ENCODE results near the gene RSBN1.
"Not testable (repeated sequence)": the region's sequence is repeated elsewhere in the genome, so short reads cannot be mapped to it uniquely, and the experiment has no call there.

Gene RSBN1
- 81.4 to 123 (median 104) reads per million in 4 experiments for total RNA-seq

GRCh38 chr1:113811888-113812660, at the start of gene RSBN1:
Gene RSBN1, minus strand, starts transcription at chr1:113812476. Its CDS starts 64 bp downstream, at chr1:113812412.
- DNase-seq, result peak; percentile 96

DNA sequence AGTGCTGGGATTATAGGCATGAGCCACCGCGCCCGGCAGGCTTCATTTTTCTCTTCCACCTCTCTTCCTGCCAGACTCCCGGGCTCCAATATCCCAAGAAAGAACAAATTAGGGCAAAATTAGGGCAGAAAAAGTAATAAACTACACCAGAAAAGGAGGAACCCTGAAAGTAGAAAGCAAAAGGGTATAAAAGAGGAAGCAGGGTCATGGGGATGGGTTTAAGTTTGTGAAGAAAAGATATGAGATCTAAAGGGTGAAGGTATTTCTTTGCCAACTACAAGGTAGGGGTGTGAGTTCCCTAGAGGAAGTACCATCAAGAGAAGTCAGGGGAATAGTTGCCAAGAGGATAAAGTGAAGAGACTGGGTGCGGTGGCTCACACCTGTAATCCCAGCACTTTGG, 49.4 kb upstream of the RSBN1 start:
- no peak for DNase-seq

- no peak for DNase-seq
Measured at GRCh38 chr1:113860891-113861290, 48.6 kb upstream of the RSBN1 start.

DNA sequence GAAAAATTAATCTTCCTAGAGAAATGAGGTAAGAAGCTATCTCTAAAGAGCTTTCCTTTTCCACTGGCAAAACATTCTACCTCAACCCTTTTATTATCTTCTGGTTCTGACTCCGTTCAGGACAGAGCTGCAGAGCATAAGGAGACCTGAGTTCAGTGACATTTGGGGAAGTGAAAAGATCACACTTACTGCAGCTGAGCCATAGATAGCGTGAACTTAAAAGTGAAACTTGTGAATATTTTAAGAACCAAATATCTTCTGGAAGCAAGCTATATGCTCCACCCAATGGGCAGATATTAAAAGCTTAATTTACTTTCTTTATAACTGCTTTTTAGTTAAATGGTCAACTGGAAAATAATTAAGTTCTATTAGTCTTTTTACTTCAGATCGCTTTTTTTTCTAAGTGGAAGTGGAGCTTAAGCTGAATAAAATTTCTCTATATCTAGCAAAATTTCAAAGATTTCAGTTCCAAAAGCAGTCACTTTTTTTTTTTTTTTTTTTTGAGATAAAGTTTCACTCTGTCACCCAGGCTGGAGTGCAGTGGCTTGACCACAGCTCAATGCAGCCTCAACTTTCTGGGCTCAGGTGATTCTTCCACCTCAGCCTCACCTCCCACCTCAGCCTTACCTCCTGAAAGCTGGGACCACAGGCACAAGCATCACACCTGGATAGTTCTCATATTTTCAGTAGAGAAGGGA, 47.4 kb upstream of the RSBN1 start:
- no peak for DNase-seq

- DNase-seq, result no peak
Measured at GRCh38 chr1:113858982-113859381, 46.7 kb upstream of the RSBN1 start.

DNA sequence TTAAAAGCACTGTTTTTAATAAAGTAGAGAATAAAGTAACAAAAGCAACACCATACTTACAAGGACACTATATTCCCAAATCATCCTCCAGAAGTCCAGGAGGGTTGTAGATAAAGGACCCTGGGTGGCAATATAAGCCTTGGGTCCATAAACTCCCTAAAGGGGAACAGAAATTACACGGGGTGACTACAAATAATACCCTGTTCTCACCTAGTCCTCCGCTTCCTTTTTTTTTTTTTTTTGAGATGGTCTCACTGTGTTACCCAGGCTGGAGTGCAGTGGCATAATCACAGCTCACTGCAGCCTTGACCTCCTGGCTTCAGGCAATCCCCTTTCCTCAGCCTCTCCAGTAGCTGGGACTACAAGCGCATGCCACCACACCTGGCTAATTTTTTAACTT, 46.1 kb upstream of the RSBN1 start:
- DNase-seq, result no peak

DNA sequence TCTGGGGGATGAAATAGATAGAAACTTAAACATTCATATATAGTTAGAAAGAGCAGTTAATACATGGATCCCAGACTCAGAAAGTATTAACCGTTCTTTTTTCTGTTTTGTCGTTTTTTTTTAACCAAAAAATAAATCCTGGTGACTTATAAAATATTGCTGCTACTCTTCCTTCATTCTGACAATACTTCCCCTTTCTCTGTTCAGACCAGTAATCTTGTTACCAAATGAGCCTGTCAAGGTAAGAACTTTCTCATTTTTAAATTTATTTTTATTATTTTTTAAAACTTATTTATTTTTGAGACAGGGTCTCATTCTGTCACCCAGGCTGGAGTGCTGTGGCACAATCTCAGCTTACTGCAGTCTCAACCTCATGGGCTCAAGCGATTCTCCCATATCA, 45.5 kb upstream of the RSBN1 start:
- no peak for DNase-seq

- DNase-seq, result no peak
Measured at GRCh38 chr1:113856401-113856790, 44.1 kb upstream of the RSBN1 start.

- DNase-seq, result no peak
Measured at GRCh38 chr1:113855630-113856400, 43.5 kb upstream of the RSBN1 start.

DNA sequence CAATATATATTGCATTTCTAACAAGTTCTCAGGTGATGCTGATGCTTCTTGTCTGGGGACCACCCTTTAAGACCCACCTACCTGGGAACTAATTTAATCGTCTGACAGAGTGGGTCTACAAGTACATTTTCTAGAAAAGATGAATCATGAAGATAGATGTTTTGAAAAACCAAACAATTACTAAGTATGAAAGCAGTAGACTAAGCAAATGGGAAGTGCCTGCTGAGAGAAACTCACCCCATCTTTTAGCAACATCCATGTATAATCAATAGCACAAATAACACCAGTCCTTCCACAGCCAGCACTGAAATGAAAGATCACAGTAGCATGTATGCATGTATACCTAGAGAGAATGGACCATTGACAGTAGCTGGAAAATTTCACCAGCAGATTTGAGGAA, 42.0 kb upstream of the RSBN1 start:
- no peak for DNase-seq

- DNase-seq, result not testable (repeated sequence)
Measured at GRCh38 chr1:113852694-113853093, 40.4 kb upstream of the RSBN1 start.

GRCh38 chr1:113850127-113850796, 38.0 kb upstream of the RSBN1 start:
- no peak for DNase-seq

GRCh38 chr1:113849072-113849471, 36.8 kb upstream of the RSBN1 start:
- DNase-seq, result no peak

DNA sequence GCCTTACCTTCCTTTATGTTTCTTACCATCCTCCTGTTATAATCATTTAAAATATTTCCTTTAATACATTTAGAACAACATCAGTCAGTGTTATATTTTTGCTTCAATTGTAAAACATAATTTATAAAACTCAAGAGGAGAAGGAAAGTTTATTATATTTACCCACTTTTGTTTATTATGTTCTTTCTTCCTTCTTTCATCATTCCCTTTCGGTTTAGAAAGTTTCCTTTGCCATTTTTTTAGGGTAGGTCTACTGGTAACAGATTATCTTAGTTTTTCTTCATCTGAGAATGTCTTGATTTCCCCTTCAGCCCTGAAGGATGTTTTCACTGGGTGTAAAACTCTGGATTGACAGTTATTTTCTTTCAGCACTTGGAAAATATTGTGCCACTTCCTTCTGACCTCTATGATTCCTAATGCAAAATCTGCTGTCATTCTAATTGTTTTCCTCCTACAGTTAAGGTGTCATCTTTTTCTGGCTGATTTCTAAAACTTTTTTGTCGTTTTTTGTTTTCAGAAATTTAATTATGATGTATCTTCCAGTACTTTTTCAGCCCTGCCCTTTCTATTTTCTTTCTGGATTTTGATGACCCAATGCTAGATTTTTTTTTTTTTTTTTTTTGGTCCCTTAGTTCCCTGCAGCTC, 34.2 kb upstream of the RSBN1 start:
- DNase-seq, result no peak

- no peak for DNase-seq
Measured at GRCh38 chr1:113836534-113836933, 24.3 kb upstream of the RSBN1 start.

DNA sequence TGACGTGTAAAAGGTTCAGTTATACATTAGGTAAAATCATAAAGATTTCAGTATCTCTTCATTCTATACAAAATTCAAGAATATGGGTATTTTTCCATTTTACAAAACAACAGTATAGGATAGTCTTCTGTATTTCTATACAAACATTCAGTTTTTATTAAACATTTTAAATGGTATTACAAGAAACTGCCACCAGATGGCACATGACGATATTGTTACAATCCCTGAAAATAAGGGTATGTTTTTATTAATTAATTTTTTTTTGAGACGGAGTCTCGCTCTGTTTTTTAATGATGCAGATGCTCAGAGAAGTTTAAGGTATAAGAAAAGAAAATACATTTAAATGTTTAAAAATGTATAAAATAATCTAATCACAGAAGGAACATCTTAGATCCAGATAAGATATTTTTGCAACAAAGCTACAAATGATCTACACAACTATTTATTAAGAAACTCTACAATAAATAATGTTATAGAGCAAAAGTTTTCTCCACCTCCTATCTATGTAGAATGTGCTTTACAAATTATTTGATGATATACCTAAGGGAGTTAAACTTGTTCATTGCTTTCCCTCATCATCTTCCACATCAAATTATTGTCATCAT, 23.5 kb upstream of the RSBN1 start:
- DNase-seq, result no peak

GRCh38 chr1:113834716-113835115, 22.4 kb upstream of the RSBN1 start:
- DNase-seq, result no peak

DNA sequence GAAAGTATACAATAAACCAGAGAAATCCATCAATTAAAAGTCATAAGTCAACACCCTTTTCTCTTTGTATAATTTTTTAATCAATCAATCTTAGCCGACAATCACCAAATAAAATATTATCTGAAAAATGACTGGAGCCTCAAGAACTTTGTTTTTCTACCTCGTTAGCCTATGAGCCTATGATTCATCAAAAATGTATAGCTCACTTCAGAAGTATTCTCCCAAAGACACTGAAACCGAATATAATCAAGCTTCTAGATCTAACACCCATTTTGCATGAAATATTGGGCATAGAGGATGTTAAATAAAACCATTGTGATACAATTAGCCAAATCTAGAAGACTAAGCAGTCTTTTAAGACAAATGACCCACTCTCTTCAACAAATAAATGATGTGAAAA, 17.8 kb upstream of the RSBN1 start:
- DNase-seq, result no peak

GRCh38 chr1:113821916-113822315, 9.6 kb upstream of the RSBN1 start:
- DNase-seq, result no peak

- no peak for DNase-seq
Measured at GRCh38 chr1:113818578-113818977, 6.3 kb upstream of the RSBN1 start.

DNA sequence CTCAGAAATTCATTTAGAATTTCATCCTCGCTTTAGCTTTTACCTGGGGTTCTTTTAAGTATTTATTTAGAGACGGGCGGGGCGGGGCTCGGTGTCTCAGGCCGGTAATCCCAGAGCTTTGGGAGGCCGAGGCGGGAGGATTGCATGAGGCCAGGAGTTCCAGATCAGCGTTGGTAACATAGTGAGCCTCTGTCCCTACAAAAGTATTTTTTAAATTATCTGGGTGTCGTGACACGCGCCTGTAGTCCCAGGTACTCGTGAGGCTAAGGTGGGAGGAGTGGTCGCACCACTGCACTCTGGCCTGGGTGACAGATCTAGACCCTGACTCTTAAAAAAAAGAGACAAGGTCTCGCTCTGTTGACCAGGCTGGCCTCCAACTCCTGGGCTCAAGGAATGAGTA, 942 bp upstream of the RSBN1 start:
- no peak for DNase-seq

- no peak for DNase-seq
Measured at GRCh38 chr1:113812661-113813135, 422 bp upstream of the RSBN1 start.
